ENCODE measurements around the gene UST.
"Not testable (repeated sequence)": the region's sequence is repeated elsewhere in the genome, so short reads cannot be mapped to it uniquely, and the experiment has no call there.

The UST gene

DNA sequence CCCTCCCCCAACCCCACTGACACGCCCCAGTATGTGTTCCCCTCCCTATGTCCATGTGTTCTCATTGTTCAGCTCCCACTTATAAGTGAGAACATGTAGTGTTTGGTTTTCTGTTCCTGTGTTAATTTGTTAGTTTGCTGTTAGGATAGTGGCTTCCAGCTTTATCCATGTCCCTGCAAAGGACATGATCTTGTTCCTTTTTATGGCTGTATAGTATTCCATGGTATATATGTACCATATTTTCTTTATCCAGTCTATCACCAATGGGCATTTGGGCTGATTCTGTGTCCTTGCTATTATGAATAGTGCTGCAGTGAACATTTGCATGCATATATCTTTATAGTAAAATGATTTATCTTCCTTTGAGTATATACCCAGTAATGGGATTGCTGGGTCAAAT, 259.4 kb downstream of the UST start:
- DNase-seq (ENCODE audit: low read depth in 2 of 2): not testable (repeated sequence)

DNA sequence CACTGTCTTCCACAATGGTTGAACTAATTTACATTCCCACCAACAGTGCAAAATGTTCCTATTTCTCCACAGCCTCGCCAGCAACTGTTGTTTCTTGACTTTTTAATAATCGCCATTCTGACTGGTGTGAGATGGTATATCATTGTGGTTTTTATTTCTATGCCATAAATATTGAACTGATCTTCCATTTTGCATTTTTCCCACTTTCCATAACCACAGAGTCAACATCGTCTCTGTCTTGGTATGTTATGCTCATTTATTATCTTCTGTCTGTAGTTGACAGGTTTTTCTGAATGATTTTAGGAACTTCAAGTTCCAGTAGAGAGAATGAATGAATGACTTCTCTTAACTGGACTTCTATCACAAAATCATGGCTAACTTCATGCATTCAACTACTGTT, 259.8 kb downstream of the UST start:
- no peak for DNase-seq (ENCODE audit: low read depth in 2 of 2)

DNA sequence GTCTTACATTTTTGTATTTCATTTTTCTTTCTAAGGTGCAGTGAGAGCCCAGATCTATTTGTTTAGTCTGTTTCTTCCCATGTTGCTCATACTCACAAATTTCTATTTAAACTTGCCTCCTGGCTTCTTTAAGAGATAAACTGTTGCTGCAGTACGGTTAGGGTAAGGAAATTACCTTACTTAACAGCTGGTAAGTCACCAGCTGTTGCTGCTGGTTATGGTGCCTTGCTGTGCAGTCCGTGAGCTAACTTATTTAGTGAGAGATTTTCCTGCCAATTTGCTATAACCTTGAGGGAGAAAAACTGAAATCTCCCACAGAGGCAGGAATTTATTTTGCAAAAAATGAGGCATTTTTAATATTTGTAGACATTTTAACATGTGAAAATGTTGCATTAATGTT, 261.0 kb downstream of the UST start:
- DNase-seq (ENCODE audit: low read depth in 2 of 2): no peak

DNA sequence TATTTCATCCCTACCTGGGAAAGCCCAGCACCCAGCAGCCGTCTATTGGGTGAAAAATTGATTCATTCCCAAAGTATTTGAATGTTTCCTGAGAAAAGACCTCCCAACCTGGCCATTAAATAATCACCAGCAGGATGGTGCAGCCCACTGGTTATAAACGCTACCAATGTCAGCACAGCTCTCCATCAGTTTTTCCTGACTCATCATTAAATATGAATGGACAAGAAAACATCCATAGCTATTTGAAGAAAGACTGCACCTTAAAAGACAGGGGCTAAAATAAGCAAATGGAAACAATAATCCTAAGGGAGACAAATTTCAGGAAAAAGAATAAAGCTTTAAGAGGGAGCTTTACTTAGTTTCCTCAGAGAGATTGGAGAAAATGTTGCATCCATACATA, 261.9 kb downstream of the UST start:
- no peak for DNase-seq (ENCODE audit: low read depth in 2 of 2)

DNA sequence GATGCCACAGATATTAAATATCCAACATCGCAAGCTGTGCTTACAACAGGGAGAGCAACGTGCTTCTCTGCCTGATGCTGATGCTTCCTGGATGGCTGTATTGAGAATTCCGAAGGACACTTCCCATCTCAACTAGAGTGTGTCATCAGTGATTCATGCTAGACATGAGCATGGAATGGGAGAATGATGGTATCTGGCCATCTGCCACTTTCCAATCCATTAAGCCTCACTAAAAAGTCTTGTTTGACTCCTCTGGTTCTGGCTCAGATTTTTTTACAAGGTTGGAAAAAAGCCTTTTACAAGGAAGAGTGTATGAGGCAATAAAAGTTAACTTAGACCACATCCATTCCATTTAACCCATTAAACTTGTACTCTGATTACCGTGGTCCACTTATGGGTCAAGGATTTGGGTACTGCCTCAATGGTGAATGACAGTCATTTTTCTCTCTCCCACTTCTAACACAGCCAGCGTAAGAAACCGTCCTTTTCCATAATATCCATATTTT, 265.3 kb downstream of the UST start:
- no peak for DNase-seq (ENCODE audit: low read depth in 2 of 2)

DNA sequence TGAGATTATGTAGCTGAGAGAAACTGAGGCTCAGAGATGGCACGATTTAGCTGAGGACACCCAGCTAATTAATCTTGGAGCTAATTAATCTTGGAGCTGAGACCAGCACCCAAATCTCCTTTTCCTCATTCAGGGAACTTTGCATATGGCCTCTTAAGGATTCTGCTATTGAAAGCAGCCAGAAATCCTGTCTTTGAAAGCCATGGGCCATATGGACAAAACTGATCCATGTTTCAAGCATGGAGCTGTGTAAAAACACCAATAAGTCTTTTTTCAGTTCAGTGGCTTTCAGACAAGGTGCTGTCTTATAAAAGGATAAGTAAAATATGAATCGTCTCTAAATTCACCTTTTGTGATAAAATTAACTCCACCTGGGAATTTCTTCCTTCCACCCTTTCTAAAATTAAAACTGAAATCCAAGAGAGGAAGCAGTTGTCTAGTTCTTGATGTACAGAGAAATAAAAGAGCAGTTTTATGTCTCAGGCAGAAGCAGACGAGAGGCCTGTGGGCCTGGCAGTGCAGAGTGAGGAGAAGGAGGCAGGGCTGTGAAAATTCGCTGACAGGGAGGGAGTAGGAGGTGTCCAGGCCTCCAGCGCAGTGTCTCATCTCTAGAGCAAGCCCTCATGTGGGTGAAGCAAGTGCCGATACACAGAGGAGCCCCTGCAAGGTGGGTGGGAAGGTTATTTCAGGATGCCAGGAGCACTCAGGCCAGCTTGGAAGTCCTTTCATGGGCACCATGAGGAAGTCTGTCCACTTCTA, 266.9 kb downstream of the UST start:
- no peak for DNase-seq (ENCODE audit: low read depth in 2 of 2)

DNA sequence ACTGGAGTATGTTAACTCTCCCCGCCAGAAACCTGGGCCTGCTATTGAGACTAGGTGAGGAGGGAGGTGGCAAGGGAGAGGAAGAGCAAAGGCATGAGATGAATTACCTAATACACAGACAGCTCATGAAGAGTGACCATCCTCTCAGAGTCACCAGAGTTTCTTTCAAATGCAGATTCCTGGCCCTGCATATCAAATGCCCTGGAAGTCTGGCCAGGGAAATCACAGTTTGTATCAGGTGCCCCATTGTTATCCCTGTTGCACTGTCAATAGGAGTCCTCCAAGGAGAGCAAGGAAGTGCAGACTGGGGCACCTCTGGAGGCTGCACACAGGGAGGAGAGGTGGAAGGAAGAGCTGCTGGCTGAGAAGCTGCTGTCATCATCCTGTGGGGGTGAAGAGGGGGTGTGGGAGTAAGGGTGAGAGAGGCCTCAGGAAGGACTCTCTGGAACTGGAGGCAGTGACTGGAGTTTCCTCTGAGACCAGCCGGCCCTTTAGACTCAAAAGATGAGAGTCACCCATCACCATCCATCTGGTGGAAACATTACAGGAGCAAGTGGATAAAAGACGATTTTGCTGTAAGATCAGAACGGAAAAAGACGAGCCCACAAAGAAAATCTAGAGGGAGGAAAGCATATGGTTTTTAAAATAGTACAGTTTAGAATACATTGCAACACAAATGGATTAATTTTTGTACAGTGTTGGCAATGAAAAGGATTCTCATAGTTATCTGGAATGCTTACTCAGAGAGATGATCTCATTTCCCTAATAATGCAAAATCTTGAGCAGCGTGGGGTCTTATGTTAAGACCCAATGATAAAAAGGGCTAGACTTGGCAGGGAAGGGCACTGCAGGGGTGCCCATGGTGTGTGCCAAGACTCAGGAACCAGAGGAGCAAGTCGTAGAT, 268.1 kb downstream of the UST start:
- no peak for DNase-seq (ENCODE audit: low read depth in 2 of 2)

DNA sequence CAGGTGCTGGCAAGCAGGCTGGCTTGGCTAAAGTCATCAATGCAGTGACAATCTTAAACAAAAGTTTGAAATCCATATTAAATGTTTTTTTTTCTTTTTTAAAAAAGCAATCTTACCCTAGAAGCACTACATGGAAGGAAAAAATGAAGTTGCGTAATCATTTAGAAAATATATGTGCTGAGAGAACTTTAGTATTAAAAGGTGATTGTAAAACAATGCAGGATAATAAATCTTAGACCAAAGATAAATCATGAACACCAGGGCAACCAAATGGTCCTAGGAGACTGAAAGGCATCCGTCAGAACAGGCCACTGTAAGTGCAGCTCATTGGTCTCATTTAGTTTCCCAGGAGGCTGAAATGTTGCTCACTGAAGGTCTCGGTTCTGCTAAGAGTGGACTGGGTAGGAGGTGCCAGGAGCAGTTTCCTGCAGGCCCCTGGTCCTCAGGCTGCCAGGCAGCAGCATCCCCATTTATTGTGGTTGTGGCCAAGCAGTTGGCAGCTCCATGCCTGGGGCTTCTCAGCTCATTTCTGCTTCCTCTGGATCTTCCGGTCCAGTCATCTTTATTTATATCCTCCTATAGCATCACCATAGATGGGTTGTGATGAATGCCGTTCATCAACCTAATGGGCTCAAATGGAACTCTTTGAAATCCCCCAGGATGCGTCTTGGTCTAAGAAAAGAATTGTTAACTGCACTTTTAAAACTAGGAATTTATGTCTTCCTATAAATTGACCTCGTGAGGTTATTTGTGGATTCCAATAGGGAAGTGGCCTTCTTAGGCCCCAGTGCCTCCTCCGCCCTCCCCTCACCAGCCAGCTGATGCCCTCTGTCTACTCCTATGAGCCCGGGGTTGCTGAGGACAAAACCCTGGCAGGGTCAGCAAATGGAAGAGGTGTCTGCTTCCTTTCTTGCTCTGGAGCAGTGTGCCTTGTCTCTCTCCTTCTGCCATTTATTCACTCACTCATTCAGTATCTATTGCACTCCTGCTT, 269.0 kb downstream of the UST start:
- no peak for DNase-seq (ENCODE audit: low read depth in 2 of 2)

DNA sequence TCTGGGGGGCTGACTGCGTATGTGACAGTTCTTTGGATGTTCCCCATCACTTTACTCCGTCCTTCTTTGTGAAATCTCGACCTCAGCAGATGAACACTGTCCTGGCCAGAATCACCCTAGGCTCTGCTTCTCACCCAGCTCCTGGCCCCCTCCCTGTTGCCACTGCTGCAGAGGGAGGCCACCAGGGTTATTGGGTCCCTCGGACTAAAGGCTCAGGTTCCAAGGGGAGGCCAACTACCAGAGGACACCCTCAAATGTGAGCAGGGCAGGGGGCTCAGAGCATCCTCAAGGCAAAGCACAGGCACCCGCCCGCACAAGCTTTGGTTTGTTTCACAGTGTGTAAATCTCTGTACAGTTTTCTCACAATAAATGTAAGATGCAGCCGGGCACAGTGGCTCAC, 269.9 kb downstream of the UST start:
- DNase-seq (ENCODE audit: low read depth in 2 of 2): no peak

DNA sequence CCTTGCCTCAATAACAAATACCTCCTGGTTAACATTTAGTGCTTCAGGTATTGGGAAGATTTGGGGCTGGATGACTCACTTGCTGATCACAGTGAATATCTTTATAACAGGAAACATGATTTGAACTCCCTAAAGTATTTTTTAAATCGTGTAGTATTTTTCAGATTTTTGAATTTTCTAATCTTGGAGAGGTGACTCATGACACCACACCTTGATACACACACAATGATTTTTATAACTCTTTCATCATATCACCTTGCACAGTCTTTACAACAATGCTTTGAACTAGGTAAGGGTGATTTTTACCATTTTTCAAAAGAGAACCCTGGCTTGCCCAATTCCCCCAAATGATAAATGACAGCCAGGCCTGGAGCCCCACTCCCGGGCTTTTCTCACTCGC, 273.5 kb downstream of the UST start:
- DNase-seq (ENCODE audit: low read depth in 2 of 2): no peak

DNA sequence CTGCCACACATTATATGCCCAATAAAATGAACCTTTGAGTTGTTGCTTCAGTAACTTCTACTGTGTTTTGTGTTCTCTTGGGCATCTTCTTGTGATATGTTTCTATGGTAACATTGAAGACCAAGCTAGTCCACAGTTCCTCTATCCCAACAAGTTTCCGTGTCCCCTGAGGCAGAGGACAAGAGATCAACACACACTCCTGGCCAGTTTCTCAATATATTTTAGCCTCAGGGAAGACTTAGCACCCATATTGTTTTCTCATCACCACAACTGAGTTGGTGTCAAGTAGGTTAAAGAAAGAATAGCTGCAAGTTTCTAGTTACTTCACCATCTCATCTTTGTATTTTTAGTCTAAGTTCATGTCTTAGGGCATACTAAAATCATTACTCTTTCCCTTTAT, 277.5 kb downstream of the UST start:
- no peak for DNase-seq (ENCODE audit: low read depth in 2 of 2)

DNA sequence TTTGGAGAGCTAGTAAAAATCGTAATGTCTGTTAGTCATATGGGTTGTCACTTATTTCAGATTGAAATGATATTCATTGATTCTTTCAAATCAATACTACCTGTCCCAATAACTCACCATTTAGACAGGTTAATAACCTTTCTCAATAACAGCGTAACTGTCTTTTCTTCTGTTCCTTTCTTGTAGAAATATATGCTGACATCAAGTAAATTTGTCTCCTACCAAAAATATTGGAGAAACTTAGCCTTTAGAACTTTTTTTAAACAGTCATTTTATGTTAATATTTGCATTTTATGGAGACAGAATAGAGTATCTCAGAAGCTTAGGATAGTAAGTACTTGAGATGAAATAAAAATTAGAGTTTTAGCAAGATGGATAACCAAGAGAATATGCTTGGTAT, 278.2 kb downstream of the UST start:
- no peak for DNase-seq (ENCODE audit: low read depth in 2 of 2)

DNA sequence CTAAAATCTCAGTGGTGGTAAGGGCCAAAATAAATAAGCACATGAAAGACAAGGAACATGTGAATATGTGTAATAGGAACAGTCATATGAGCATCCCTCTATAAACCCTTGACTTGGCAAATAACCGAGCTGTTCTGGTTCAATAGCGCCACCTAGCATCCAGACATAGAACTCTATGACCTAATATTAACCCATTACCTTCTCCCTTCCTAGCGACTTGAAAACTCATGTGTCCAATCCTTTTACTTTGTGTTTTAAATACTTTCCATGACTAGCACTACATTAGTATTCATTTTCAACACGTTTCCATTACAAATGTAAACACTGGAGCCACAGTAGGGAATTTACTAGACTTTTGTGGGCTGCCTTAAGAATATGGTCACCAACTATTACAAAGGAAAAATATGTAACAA, 279.7 kb downstream of the UST start:
- DNase-seq (ENCODE audit: low read depth in 2 of 2): no peak

DNA sequence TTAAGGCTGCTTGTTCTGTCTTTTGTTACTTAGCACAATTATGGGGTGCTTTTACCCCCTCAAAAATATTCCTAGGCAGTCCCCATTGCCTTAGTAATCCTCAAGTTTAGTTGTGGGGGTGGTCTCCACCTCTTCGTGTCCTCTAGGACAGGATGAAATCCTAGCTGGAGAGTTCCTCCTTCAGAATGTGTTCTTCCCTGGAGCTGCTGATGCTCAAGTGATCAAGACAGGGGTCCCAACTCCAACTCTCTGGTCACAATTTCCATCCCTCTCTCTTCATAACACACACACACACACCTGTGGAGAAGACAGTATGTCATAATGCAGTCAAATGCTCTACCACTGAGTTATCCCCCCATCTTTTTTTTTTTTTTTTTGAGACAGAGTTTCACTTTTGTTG, 280.7 kb downstream of the UST start:
- DNase-seq (ENCODE audit: low read depth in 2 of 2): no peak

DNA sequence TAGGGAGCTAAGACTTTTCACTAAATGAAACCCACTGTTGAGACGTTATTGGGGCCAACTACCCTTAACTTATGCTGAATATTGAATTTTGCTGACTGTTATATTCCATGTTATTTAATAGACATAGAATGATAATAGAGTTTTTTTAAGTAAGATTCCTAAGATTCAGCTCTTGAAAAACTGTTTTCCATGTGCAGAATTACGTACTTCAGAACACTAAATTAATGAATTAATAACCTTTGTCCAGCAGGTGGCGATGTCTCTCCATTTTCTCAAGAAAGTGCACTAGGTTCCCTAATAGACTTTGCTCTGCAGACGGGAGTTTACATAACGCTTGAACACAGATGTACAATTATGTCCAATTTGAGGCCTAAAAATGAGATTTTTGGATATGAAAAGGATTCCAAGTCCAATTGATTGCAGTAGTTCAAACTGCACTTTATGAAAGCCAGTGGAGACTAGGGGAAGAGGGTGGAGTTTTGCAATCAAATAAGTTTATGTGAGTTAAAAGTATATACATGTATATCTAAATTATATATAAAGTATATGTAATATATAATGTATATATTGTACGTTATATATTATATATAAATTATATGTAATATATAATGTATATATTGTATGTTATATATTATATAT, 282.1 kb downstream of the UST start:
- peak; percentile 13 to 54 for DNase-seq (ENCODE audit: low read depth in 2 of 2)

DNA sequence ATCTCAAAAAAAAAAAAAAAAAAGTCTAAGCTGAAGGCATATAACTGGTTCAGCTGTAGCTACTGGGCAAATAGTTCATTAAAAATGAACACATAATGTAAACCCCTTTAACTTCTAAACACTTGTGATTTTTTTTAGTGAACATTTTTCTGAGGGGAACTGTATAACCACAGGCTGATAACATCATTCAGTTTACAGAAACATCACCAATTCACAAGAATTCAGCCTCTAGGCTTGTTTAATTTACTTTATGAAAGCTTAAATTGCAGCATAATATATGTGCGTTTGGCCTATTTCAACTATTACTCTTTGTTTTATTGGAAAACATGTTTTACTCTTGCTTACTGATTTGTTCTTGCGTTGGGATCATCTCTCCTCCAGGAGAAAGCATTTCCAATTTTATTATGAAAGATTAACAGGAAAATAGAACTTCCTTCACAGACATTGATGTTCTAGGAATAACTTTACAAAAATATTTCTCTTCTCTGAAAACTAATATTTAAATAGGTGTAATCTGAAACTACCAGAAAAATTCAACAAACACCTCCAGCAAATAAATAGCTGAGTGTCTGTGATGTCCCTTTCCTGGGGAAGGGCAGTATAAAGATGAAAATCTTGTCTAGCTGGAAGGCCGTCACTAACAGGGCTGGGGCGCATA, 284.5 kb downstream of the UST start:
- no peak for DNase-seq (ENCODE audit: low read depth in 2 of 2)

DNA sequence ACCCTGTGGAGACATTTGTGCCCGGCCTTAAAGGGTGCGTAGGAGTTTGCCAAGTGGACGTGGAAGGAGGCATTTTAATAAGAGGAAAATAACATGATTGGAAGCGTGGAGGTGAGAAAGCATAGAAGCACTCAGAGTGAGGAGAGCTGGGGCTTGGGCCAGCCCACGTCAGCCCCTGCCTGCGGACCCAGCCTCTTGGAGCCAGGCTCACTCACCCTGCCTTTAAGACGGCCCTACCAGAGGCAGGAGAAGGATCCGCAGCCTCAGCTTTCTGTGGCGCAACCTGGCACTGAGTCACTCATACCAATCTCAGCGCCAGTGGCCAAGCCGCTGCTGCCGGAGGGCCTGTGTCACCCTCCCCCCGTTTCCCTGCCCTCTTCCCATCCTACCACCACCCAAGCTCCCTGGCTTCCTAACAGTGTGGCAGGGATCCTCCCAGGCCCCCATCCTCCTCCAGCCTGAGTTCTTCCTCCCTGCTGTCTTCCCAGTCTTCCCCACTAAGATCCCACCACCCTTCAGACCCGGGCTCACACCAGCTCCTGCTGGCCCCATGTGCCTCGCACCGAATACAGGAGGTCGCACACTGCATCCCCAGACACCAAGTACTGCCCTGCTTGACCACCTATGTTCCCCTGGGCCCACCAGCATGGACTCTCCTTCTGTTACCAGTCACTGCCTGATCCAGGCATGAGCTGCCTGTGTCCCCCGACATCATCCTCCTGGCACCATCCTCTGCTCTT, 285.2 kb downstream of the UST start:
- DNase-seq (ENCODE audit: low read depth in 2 of 2): peak in 1 of 2 donors; percentile 7

DNA sequence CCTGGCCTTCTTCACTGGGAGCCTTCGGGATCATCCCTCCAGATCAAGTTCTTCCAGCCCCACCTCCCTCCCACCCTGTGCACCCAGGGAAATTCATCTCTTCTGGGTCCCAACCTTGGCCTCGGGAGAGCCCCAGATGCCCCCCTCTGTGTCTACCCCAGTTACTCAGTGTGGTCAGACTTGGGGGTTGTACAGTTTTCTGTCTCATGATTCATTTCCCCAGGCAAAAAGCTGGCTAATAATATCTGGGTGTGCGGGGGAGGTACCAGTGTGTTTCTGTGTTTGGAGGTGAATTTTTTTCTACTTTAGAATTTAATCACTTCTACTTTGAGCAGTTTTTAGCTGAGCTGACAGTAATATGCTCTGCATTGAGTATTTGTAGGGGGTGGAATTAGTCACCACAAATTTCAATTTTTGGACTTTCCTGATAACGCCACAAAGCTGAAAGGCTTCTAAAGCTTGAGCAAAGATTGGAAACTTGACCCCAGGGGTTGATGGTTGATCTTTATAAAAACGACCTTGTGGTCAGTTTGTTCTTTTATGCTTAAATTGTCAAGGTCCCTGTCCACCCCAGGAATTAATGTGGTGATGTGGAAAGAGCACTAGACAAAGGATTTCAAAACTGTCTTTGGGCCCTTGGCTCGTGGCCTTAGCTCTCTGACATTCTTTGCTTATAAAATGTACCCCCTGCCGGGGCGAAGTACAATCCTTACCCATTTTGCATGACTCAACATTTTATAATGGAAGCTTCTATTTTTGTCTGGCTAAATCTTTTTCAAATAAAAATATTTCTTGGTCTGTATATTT, 286.0 kb downstream of the UST start:
- DNase-seq (ENCODE audit: low read depth in 2 of 2): peak; percentile 20 to 36

DNA sequence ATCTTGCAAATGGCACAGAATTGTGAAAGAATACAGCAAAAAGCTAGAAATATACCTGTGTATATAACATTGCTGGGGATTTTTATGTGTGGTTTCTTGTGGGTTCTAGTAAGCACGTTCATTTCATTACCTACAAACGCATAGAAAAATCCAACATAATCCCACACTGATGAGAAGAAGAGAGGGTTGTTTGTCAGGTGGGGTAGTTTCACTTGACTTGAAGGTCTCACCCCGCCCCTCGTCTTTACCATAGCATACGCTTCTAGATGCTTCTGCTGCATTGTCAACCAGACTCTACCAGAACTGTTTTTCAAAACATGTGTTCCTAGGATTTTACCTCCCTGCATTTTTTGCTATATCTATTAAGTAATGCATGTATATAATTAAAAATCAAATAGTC, 286.6 kb downstream of the UST start:
- DNase-seq (ENCODE audit: low read depth in 2 of 2): no peak
